Fibroblast of lung (primary cell): ENCODE results near the gene MVP. TPM values are rescaled to one million over a fixed set of nuclear protein-coding genes. Genes with fewer than 3 reads are reported as not detected.
"Not testable (repeated sequence)": the region's sequence is repeated elsewhere in the genome, so short reads cannot be mapped to it uniquely, and the experiment has no call there.

Experiments used
- DNase-seq, 2 donors: peaks; one replicate each; pipeline versions ENCODE4 v3.0.0 to v3.0.0-alpha.2; 2010; ENCODE audit warnings: low read depth in 2 of 2
- H2AFZ ChIP-seq: 2 replicates; pipeline ENCODE4 v1.5.1; 2012; ENCODE audit warnings: low read length, control low read depth, inconsistent platforms
- H3K27ac ChIP-seq: 2 replicates; pipeline ENCODE4 v1.5.1; 2011; ENCODE audit warnings: low read length, control low read depth; ENCODE audit not compliant: insufficient read depth
- H3K27me3 ChIP-seq: 2 replicates; pipeline ENCODE4 v1.5.1; 2011; ENCODE audit warnings: mild to moderate bottlenecking, low read length; ENCODE audit not compliant: control insufficient read depth, insufficient read depth
- H3K36me3 ChIP-seq: 2 replicates; pipeline ENCODE4 v1.5.1; 2011; ENCODE audit warnings: low read length; ENCODE audit not compliant: control insufficient read depth, insufficient read depth
- H3K4me1 ChIP-seq: 2 replicates; pipeline ENCODE4 v1.5.1; 2011; ENCODE audit warnings: low read length; ENCODE audit not compliant: control insufficient read depth, insufficient read depth; ENCODE audit errors: extremely low read depth
- H3K4me2 ChIP-seq: 2 replicates; pipeline ENCODE4 v1.5.1; 2011; ENCODE audit warnings: low read length, control low read depth; ENCODE audit not compliant: insufficient read depth; ENCODE audit errors: extremely low read depth
- H3K4me3 ChIP-seq, 4 experiments: fragments of 200-600 bp in 1 of 4; sonication (generic) in 1 of 4; replicated peaks in 1 of 4; 2 replicates each; pipeline ENCODE4 v1.5.1; 2011 to 2016; ENCODE audit warnings: low read length in 4 of 4, low read depth in 3 of 4, mild to moderate bottlenecking in 3 of 4, control low read depth in 2 of 4, inconsistent platforms in 1 of 4, mixed read lengths in 1 of 4; ENCODE audit not compliant: insufficient read depth in 1 of 4; ENCODE audit errors: control extremely low read depth in 1 of 4
- H3K79me2 ChIP-seq: 2 replicates; pipeline ENCODE4 v1.5.1; 2012; ENCODE audit warnings: mild to moderate bottlenecking, low read length, inconsistent platforms; ENCODE audit not compliant: control insufficient read depth, insufficient read depth
- H3K9ac ChIP-seq: 2 replicates; pipeline ENCODE4 v1.5.1; 2011; ENCODE audit warnings: mild to moderate bottlenecking, low read length, control low read depth; ENCODE audit not compliant: insufficient read depth
- H3K9me3 ChIP-seq: 2 replicates; pipeline ENCODE4 v1.5.1; 2012; ENCODE audit warnings: low read depth, low read length; ENCODE audit not compliant: control insufficient read depth, insufficient read depth
- H4K20me1 ChIP-seq: 2 replicates; pipeline ENCODE4 v1.5.1; 2011; ENCODE audit warnings: low read length; ENCODE audit not compliant: control insufficient read depth, insufficient read depth; ENCODE audit errors: extremely low read depth
- EZH2 ChIP-seq: IDR thresholded peaks from 2 replicates; pipeline ENCODE4 v1.5.1; 2012; ENCODE audit warnings: low read length, control low read depth, mild to moderate bottlenecking; ENCODE audit errors: missing control alignments
- polyA plus RNA-seq, 2 donors: library from polyadenylated mRNA; depleted of rRNA in 1 of 2; stranded (reverse) in 1 of 2; unstranded in 1 of 2; fragments of >200 nt; gene quantifications; 2 replicates each; pipeline ENCODE4 v1.2.1, GENCODE V29; 2011 to 2012; ENCODE audit warnings: missing spikeins in 1 of 2
- total RNA-seq: library from RNA; depleted of rRNA; stranded (reverse); fragments of >200 nt; gene quantifications from 2 replicates; pipeline ENCODE4 v1.2.1, GENCODE V29; 2014
- TF ChIP-seq, protein P1 (sequence below), 2 donors: IDR thresholded peaks in 1 of 2; conservative IDR thresholded peaks in 1 of 2; 1 replicate in 1 of 2; 2 replicates in 1 of 2; pipeline ENCODE4 v1.5.1; 2011 to 2012; ENCODE audit warnings: low read length in 2 of 2, control low read depth in 1 of 2, inconsistent platforms in 1 of 2, low read depth in 1 of 2, mild to moderate bottlenecking in 1 of 2

Gene MVP
- total and polyA plus RNA-seq, 2 donors (not counting 1 experiment from before 2014, with no cell fraction given): 208 to 518 TPM

DNA sequence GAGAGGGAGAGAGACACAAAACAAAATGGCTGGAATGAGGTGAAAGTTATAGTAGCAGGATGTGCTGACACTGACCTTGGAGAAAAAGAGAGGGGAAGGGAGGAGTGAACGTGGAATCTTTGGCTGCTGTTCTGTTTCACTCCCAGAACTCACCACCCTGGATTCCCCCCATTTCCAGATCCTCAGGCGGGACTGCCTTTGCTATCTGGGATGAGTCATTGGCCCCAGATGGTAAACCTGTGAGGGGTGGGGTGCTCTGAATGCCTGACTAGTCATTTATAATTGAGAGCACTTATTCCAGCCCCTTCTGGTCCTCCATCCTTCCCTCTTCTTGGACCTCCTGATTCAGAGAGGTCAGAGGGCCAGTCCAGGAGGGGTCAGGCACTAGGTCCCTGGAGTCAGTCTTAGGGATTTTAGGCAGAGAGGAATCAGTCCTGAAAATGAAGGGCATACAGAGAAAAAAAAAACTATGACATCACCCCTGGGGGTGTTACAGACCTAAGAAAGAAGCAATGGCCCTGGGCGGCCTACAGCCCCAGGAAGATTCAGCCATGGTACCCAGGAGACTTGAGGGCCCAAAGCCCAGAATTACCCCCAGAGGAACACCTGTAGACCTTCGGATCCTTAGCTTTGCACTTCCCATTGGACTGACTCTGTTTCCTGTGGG lies 44.4 kb upstream of the MVP start:
- no peak overlapping the region for H3K27ac ChIP-seq
- no peaks in the 10 kb centered on the region for H3K4me1 ChIP-seq
- H3K27me3 ChIP-seq: peaks cover 17% of the 10 kb centered on the region
- no peak overlapping the region for H3K9ac ChIP-seq
- H3K4me3 ChIP-seq: no peak overlapping the region
- no peak for TF ChIP-seq EZH2
- TF ChIP-seq, protein P1, sequence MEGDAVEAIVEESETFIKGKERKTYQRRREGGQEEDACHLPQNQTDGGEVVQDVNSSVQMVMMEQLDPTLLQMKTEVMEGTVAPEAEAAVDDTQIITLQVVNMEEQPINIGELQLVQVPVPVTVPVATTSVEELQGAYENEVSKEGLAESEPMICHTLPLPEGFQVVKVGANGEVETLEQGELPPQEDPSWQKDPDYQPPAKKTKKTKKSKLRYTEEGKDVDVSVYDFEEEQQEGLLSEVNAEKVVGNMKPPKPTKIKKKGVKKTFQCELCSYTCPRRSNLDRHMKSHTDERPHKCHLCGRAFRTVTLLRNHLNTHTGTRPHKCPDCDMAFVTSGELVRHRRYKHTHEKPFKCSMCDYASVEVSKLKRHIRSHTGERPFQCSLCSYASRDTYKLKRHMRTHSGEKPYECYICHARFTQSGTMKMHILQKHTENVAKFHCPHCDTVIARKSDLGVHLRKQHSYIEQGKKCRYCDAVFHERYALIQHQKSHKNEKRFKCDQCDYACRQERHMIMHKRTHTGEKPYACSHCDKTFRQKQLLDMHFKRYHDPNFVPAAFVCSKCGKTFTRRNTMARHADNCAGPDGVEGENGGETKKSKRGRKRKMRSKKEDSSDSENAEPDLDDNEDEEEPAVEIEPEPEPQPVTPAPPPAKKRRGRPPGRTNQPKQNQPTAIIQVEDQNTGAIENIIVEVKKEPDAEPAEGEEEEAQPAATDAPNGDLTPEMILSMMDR (conservative IDR thresholded peaks at IDR 0.05 in 1 of 2, IDR thresholded peaks at IDR 0.05 in 1 of 2; ENCODE audit: low read depth in 1 of 2, low read length in 2 of 2): no peak
- peak; percentile 48 to 62 for DNase-seq
- H3K9me3 ChIP-seq: no peaks in the 10 kb centered on the region
- H2AFZ ChIP-seq: no peak overlapping the region
- no peaks in the 10 kb centered on the region for H3K36me3 ChIP-seq
- no peaks in the 10 kb centered on the region for H3K79me2 ChIP-seq
- H4K20me1 ChIP-seq: no peaks in the 10 kb centered on the region
- H3K4me2 ChIP-seq: no peak overlapping the region

- Histone ChIP-seq H3K27ac (no peak within 1 kb of the TSS), H3K9ac (no peak within 1 kb of the TSS), H3K79me2 (no peaks in the 10 kb centered on the region), H3K36me3 (no peaks in the 10 kb centered on the region), H3K27me3 (peaks cover 20% of the 10 kb centered on the region), H3K4me2 (no peak within 1 kb of the TSS), H4K20me1 (no peaks in the 10 kb centered on the region), H2AFZ (no peak within 1 kb of the TSS), H3K9me3 (no peaks in the 10 kb centered on the region), H3K4me3 (no peak within 1 kb of the TSS), H3K4me1 (no peaks in the 10 kb centered on the region)
- TF ChIP-seq, protein P1 (conservative IDR thresholded peaks at IDR 0.05 in 1 of 2, IDR thresholded peaks at IDR 0.05 in 1 of 2; ENCODE audit: low read depth in 1 of 2, low read length in 2 of 2): no peak
- TF ChIP-seq EZH2: no peak
- no peak for DNase-seq
Measured at GRCh38 chr16:29777576-29778350, 42.5 kb upstream of the MVP start, which contains the start of gene ZG16. TSS of gene ZG16 (plus strand) at chr16:29778256. CDS start at chr16:29779267, 1,011 bp downstream.

GRCh38 chr16:29779474-29779873 lies 40.8 kb upstream of the MVP start:
- TF ChIP-seq EZH2: no peak
- TF ChIP-seq, protein P1 (conservative IDR thresholded peaks at IDR 0.05 in 1 of 2, IDR thresholded peaks at IDR 0.05 in 1 of 2; ENCODE audit: low read depth in 1 of 2, low read length in 2 of 2): no peak
- H3K4me3 ChIP-seq: no peak overlapping the region

DNA sequence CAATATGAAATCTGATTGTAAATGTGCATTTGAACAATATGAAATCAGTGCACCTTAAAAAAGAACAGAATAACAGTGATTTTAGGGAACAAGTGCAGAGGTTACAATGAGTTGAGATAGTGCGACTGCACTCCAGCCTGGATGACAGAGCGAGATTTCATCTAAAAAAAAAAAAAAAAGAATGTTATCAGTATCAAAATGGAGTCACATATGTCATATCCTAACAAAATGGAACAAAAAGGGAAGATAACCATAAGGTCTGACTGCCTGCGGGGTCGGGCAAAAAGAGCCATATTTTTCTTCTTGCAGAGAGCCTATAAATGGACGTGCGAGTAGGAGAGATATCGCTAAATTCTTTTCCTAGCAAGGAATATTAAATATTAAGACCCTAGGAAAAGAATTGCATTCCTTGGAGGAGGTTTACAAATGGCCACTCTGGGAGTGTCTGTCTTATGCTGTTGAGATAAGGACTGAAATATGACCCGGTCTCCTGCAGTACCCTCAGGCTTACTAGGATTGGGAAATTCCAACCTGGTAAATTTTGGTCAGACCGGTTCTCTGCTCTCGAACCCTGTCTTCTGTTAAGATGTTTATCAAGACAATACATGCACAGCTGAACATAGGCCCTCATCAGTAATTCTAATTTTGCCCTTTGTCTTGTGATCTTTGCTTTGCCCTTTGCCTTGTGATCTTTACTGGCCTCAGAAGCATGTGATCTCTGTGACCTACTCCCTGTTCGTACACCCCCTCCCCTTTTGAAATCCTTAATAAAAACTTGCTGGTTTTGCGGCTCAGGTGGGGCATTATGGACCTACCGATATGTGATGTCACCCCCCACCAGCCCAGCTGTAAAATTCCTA lies 36.9 kb upstream of the MVP start:
- not testable (repeated sequence) for H3K4me3 ChIP-seq, DNase-seq, H3K9me3 ChIP-seq, H3K4me1 ChIP-seq, H4K20me1 ChIP-seq, H3K79me2 ChIP-seq, H2AFZ ChIP-seq, H3K36me3 ChIP-seq, H3K4me2 ChIP-seq, H3K9ac ChIP-seq, H3K27ac ChIP-seq
- peaks cover 20% of the 10 kb centered on the region for H3K27me3 ChIP-seq

More at GRCh38 chr16:29779474-29779873, 40.8 kb upstream of the MVP start:
- H3K36me3 ChIP-seq: no peaks in the 10 kb centered on the region
- H3K4me2 ChIP-seq: no peak overlapping the region
- no peaks in the 10 kb centered on the region for H3K4me1 ChIP-seq
- no peak for DNase-seq
- H3K27ac ChIP-seq: no peak overlapping the region
- H3K79me2 ChIP-seq: no peaks in the 10 kb centered on the region
- H2AFZ ChIP-seq: no peak overlapping the region
- H3K27me3 ChIP-seq: peaks cover 20% of the 10 kb centered on the region
- H3K9me3 ChIP-seq: no peaks in the 10 kb centered on the region
- H3K9ac ChIP-seq: no peak overlapping the region
- H4K20me1 ChIP-seq: no peaks in the 10 kb centered on the region
